MM.1S (cell line): Measurements from ENCODE around the gene KLHL36.

Experiments
- EZH2 ChIP-seq: fragments of 300-600 bp; sonication (generic); optimal IDR thresholded peaks from 2 replicates; pipeline ENCODE3; 2017; ENCODE audit warnings: low read depth, mild to moderate bottlenecking, antibody characterized with exemption, low read length, mixed read lengths
- TF ChIP-seq, protein P1 (sequence below): fragments of 300-600 bp; sonication (generic); IDR thresholded peaks from 2 replicates; pipeline ENCODE4 v1.5.1; 2016; ENCODE audit warnings: antibody characterized with exemption, low read length, mixed read lengths

DNA sequence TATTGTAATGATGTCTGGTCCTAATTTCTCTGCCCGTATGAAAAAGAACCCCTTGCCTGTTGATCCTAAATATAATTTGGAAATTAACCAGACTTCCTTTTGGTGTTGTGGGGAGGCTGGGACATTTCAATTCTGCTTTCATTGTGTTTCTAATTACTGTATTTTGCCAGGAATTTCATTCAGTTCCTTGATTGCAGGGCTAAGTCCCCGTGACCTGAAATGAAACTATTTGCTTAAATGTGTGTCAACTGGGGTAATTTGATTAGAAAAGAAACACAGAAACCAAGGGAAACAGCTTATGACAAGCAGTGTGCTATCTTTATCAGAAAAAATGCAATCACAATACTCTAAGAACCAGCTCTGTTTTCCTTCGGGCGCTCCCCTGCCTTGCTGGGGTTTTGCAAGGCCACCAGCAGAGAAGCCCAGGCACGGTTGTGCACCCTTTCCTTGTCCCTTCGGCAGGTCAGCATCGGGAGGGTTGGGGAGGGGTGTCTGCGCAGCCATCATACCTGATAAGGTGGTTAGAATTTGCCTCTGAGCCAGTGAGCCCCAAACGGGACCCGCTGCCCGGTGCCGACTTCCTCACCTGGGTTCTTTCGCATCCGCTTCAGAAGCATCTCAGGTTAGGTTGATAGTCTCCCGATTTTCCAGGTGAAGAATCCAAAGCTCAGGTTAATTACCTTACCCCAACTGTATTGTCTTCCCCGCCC lies 19.4 kb downstream of the KLHL36 start:
- TF ChIP-seq, protein P1, sequence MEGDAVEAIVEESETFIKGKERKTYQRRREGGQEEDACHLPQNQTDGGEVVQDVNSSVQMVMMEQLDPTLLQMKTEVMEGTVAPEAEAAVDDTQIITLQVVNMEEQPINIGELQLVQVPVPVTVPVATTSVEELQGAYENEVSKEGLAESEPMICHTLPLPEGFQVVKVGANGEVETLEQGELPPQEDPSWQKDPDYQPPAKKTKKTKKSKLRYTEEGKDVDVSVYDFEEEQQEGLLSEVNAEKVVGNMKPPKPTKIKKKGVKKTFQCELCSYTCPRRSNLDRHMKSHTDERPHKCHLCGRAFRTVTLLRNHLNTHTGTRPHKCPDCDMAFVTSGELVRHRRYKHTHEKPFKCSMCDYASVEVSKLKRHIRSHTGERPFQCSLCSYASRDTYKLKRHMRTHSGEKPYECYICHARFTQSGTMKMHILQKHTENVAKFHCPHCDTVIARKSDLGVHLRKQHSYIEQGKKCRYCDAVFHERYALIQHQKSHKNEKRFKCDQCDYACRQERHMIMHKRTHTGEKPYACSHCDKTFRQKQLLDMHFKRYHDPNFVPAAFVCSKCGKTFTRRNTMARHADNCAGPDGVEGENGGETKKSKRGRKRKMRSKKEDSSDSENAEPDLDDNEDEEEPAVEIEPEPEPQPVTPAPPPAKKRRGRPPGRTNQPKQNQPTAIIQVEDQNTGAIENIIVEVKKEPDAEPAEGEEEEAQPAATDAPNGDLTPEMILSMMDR = no peak
- TF ChIP-seq EZH2 = no peak
